Activated CD4-positive, CD25-positive, alpha-beta regulatory T cell treated with anti-CD3 and anti-CD28 coated beads, Interleukin-2, amount 50 U/mL, for 72 hours (primary cell): Measurements from ENCODE around the gene ALX4.

Experiments
- DNase-seq: peaks from one replicate; pipeline ENCODE4 v3.0.0; 2021

Gene ALX4

GRCh38 chr11:44243086-44243485 lies 66.9 kb downstream of the ALX4 start:
- no peak for DNase-seq

GRCh38 chr11:44241851-44242250 lies 68.1 kb downstream of the ALX4 start:
- no peak for DNase-seq

- no peak for DNase-seq
Measured at GRCh38 chr11:44237156-44237555, 72.8 kb downstream of the ALX4 start.

GRCh38 chr11:44236296-44236695 lies 73.6 kb downstream of the ALX4 start:
- no peak for DNase-seq

- no peak for DNase-seq
Measured at GRCh38 chr11:44235765-44236201, 74.2 kb downstream of the ALX4 start.

- no peak for DNase-seq
Measured at GRCh38 chr11:44229624-44230023, 80.3 kb downstream of the ALX4 start.

GRCh38 chr11:44229098-44229497 lies 80.8 kb downstream of the ALX4 start:
- no peak for DNase-seq

GRCh38 chr11:44228379-44228778 lies 81.6 kb downstream of the ALX4 start:
- no peak for DNase-seq

GRCh38 chr11:44226945-44227344 lies 83.0 kb downstream of the ALX4 start:
- no peak for DNase-seq

GRCh38 chr11:44226490-44226889 lies 83.4 kb downstream of the ALX4 start:
- DNase-seq: no peak

- no peak for DNase-seq
Measured at GRCh38 chr11:44224867-44225501, 85.0 kb downstream of the ALX4 start.

GRCh38 chr11:44223238-44223637 lies 86.7 kb downstream of the ALX4 start:
- DNase-seq: no peak

GRCh38 chr11:44221992-44222391 lies 87.9 kb downstream of the ALX4 start:
- no peak for DNase-seq

GRCh38 chr11:44221456-44221855 lies 88.5 kb downstream of the ALX4 start:
- DNase-seq: no peak

- DNase-seq: no peak
Measured at GRCh38 chr11:44219830-44220796, 89.8 kb downstream of the ALX4 start.

- DNase-seq: no peak
Measured at GRCh38 chr11:44217432-44217831, 92.5 kb downstream of the ALX4 start.

- DNase-seq: no peak
Measured at GRCh38 chr11:44213148-44213547, 96.8 kb downstream of the ALX4 start.

GRCh38 chr11:44212128-44212527 lies 97.8 kb downstream of the ALX4 start:
- DNase-seq: no peak
